Measurements from ENCODE around the gene MEGF11. TPM values are rescaled to one million over a fixed set of nuclear protein-coding genes. Genes with fewer than 3 reads are reported as not detected.
A peak's percentile ranks its signal among the peaks of the same experiment; 100 is the strongest.

Gene MEGF11
- total RNA-seq, 4 donors from 2014 or later: 0.87 to 7.3 (median 4.9) TPM

DNA sequence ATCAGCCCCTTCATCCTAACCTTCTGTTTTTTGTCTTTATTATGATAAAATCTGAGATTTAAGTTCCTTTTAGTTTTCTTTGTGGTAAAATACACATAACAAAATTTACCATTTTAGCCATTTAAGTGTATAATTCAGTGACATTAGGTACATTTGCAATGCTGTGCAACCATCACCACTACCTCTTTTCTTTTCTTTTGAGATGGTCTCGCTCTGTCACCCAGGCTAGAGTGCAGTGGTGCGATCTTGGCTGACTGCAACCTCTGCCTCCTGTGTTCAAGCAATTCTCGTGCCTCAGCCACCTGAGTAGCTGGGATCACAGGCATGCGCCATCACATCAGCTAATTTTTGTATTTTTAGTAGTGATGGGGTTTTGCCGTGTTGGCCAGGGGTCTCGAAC lies 390.4 kb downstream of the MEGF11 start:
- 91 to 96% methylated on average over 6 of the region's 6 CpGs for WGBS, 2 donors
- no peaks in the 10 kb centered on the region for H3K27me3 ChIP-seq
- no peaks in the 10 kb centered on the region for H3K4me1 ChIP-seq
- H3K4me3 ChIP-seq: no peak overlapping the region
- H3K9me3 ChIP-seq: no peaks in the 10 kb centered on the region
- TF ChIP-seq CTCF (IDR thresholded peaks at IDR 0.05): no peak
- TF ChIP-seq EP300 (IDR thresholded peaks at IDR 0.05): no peak
- TF ChIP-seq POLR2A (IDR thresholded peaks at IDR 0.05): no peak
- DNase-seq (ENCODE audit: low spot score in 2 of 2): no peak
- H3K36me3 ChIP-seq: no peaks in the 10 kb centered on the region
- no peak overlapping the region for H3K27ac ChIP-seq

DNA sequence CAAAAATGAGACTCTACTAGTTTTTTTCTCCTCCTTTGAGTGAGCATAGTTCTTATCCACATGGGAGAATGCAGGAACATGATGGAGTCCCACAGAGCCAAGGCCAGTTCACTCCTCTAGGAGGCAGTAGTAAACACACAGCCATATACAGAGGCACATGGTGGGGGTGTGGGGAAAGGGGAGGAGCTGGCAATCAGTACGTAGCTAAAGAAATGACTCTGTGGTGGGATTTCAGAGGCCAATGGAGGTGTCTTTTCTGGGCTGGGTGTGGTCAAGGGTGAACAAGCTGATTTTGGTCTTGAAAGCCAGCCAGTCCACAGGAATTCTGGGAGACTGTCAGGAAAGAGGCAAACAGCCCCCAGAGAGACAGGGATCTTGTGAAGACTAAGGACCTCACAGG lies 390.9 kb downstream of the MEGF11 start:
- Histone ChIP-seq H3K4me3 (no peak overlapping the region), H3K27me3 (no peaks in the 10 kb centered on the region), H3K9me3 (no peaks in the 10 kb centered on the region), H3K36me3 (no peaks in the 10 kb centered on the region), H3K4me1 (no peaks in the 10 kb centered on the region), H3K27ac (no peak overlapping the region)
- WGBS, 2 donors: 0 to 9% methylated on average over 1 of the region's 1 CpG
- DNase-seq (ENCODE audit: low spot score in 2 of 2): no peak
- TF ChIP-seq POLR2A (IDR thresholded peaks at IDR 0.05) (no peak), EP300 (IDR thresholded peaks at IDR 0.05) (no peak), CTCF (IDR thresholded peaks at IDR 0.05) (no peak)

DNA sequence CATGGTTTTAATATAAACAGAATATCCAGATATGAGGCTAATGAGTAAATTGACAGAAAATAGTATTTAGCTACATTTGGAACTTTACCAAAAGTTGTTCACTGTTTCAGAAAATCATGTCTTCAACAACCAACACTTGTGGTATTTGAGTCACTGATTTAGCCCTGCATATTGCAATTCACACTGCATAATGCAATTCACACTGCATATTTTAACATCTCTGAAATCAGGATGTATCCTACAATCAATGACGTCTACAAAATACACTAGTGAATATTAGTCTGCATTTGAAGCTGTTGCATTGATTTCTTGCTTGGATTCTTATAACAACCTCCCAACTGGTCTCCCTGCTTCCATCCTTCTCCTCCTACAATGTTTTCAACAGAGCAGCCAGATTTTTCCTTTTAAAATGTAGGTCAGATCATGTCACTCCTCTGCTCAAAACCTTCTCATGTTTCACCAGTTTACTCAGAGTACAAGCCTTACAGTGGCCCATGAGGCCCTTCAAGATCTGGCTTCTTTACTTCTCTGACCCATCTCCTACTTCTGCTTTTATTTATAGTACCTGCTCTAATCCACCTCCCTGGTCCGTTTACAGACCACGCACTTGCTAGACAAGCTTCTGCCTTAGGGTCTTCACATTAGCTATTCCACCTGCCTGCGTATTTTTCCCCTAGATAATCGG lies 395.7 kb downstream of the MEGF11 start:
- no peak for TF ChIP-seq CTCF (IDR thresholded peaks at IDR 0.05)
- no peak for TF ChIP-seq EP300 (IDR thresholded peaks at IDR 0.05)
- TF ChIP-seq POLR2A (IDR thresholded peaks at IDR 0.05): no peak
- no peak for DNase-seq (ENCODE audit: low spot score in 2 of 2)
- Histone ChIP-seq H3K4me3 (no peak overlapping the region), H3K4me1 (no peaks in the 10 kb centered on the region), H3K9me3 (no peaks in the 10 kb centered on the region), H3K36me3 (no peaks in the 10 kb centered on the region), H3K27ac (no peak overlapping the region), H3K27me3 (no peaks in the 10 kb centered on the region)
- WGBS, 2 donors: 72% methylated on average over 5 of the region's 5 CpGs

- no peaks in the 10 kb centered on the region for H3K36me3 ChIP-seq
- DNase-seq (ENCODE audit: low spot score in 2 of 2): peak; percentile 53 to 80
- TF ChIP-seq CTCF (IDR thresholded peaks at IDR 0.05): peak; percentile 50 to 84 (median 58)
- TF ChIP-seq EP300 (IDR thresholded peaks at IDR 0.05): no peak
- H3K4me1 ChIP-seq: no peaks in the 10 kb centered on the region
- H3K27ac ChIP-seq: no peak overlapping the region
- no peaks in the 10 kb centered on the region for H3K27me3 ChIP-seq
- no peaks in the 10 kb centered on the region for H3K9me3 ChIP-seq
- H3K4me3 ChIP-seq: no peak overlapping the region
- 70 to 74% methylated on average over 12 of the region's 12 CpGs for WGBS, 2 donors
Observed at GRCh38 chr15:65856821-65857455, 396.6 kb downstream of the MEGF11 start.

GRCh38 chr15:65851981-65852380 lies 401.6 kb downstream of the MEGF11 start:
- H3K27ac ChIP-seq: no peak overlapping the region
- H3K27me3 ChIP-seq: no peaks in the 10 kb centered on the region
- WGBS, 2 donors: 93 to 100% methylated on average over 5 of the region's 5 CpGs
- H3K4me1 ChIP-seq: no peaks in the 10 kb centered on the region
- H3K4me3 ChIP-seq: no peak overlapping the region
- H3K36me3 ChIP-seq: no peaks in the 10 kb centered on the region
- H3K9me3 ChIP-seq: no peaks in the 10 kb centered on the region
- TF ChIP-seq CTCF (IDR thresholded peaks at IDR 0.05) (no peak), EP300 (IDR thresholded peaks at IDR 0.05) (no peak), POLR2A (IDR thresholded peaks at IDR 0.05) (no peak)
- no peak for DNase-seq (ENCODE audit: low spot score in 2 of 2)
